GM18909 (cell line): Measurements from ENCODE around the gene ZNF282.

ENCODE experiments used
- ATAC-seq: cut with Tn5 transposase; IDR thresholded peaks from one replicate; pipeline ENCODE4 v1.9.1; 2021; ENCODE audit warnings: mild to moderate bottlenecking; ENCODE audit not compliant: unreplicated experiment, poor library complexity

ZNF282 gene

GRCh38 chr7:149188637-149189259, 6.6 kb upstream of the ZNF282 start:
- ATAC-seq: no peak

- no peak for ATAC-seq
Observed at GRCh38 chr7:149191851-149192250, 3.5 kb upstream of the ZNF282 start.

GRCh38 chr7:149194799-149195179, 557 bp upstream of the ZNF282 start:
- no peak for ATAC-seq

GRCh38 chr7:149196151-149196704, 882 bp downstream of the ZNF282 start:
- peak; percentile 16 for ATAC-seq

GRCh38 chr7:149196705-149197171, 1.4 kb downstream of the ZNF282 start:
- peak; percentile 20 for ATAC-seq

- no peak for ATAC-seq
Observed at GRCh38 chr7:149197675-149198074, 2.3 kb downstream of the ZNF282 start.

GRCh38 chr7:149198161-149198816, 2.9 kb downstream of the ZNF282 start:
- ATAC-seq: no peak

- ATAC-seq: no peak
Observed at GRCh38 chr7:149199234-149199995, 4.1 kb downstream of the ZNF282 start.

GRCh38 chr7:149202831-149203231, 7.5 kb downstream of the ZNF282 start:
- no peak for ATAC-seq

- no peak for ATAC-seq
Observed at GRCh38 chr7:149205690-149206381, 10.5 kb downstream of the ZNF282 start.

GRCh38 chr7:149207324-149208035, 12.1 kb downstream of the ZNF282 start:
- ATAC-seq: no peak

GRCh38 chr7:149209518-149210269, 14.3 kb downstream of the ZNF282 start:
- ATAC-seq: no peak

- ATAC-seq: no peak
Observed at GRCh38 chr7:149210551-149210950, 15.2 kb downstream of the ZNF282 start.

GRCh38 chr7:149214020-149214720, 18.8 kb downstream of the ZNF282 start:
- ATAC-seq: no peak

- ATAC-seq: no peak
Observed at GRCh38 chr7:149216402-149216801, 21.1 kb downstream of the ZNF282 start.

GRCh38 chr7:149217570-149217969, 22.2 kb downstream of the ZNF282 start:
- no peak for ATAC-seq

- ATAC-seq: no peak
Observed at GRCh38 chr7:149218469-149219420, 23.4 kb downstream of the ZNF282 start.
